Colon (tissue), 2 donors: ENCODE data around the gene TLR3.

Experiments
- FAIRE-seq: peaks from 2 replicates; lab custom pipeline; 2012; peaks lifted over from hg19 to GRCh38; lab: Jason Lieb, UNC
- donor health status: control.
- donor health status: control.

Gene TLR3

GRCh38 chr4:186105647-186106321 lies 36.8 kb downstream of the TLR3 start:
- no peak for FAIRE-seq

- no peak for FAIRE-seq
These were observed 39.0 kb downstream of the TLR3 start for GRCh38 chr4:186107947-186108346.

GRCh38 chr4:186108391-186108790 lies 39.4 kb downstream of the TLR3 start:
- FAIRE-seq, result no peak

- no peak for FAIRE-seq
These were observed 40.3 kb downstream of the TLR3 start for GRCh38 chr4:186109245-186109644.

- FAIRE-seq, result no peak
These were observed 47.7 kb downstream of the TLR3 start for GRCh38 chr4:186116697-186117096.

GRCh38 chr4:186118582-186118981 lies 49.6 kb downstream of the TLR3 start:
- no peak for FAIRE-seq

- no peak for FAIRE-seq
These were observed 52.1 kb downstream of the TLR3 start for GRCh38 chr4:186121057-186121456.

- no peak for FAIRE-seq
These were observed 59.9 kb downstream of the TLR3 start for GRCh38 chr4:186128842-186129241.

- FAIRE-seq, result no peak
These were observed 63.0 kb downstream of the TLR3 start for GRCh38 chr4:186131935-186132334.

GRCh38 chr4:186132577-186133242 lies 63.8 kb downstream of the TLR3 start:
- no peak for FAIRE-seq

- no peak for FAIRE-seq
These were observed 65.3 kb downstream of the TLR3 start for GRCh38 chr4:186134257-186134656.

- no peak for FAIRE-seq
These were observed 65.9 kb downstream of the TLR3 start for GRCh38 chr4:186134861-186135260.

GRCh38 chr4:186137196-186137794 lies 68.3 kb downstream of the TLR3 start:
- FAIRE-seq, result no peak
